ENCODE results near the gene SEMG1.

SEMG1 gene

DNA sequence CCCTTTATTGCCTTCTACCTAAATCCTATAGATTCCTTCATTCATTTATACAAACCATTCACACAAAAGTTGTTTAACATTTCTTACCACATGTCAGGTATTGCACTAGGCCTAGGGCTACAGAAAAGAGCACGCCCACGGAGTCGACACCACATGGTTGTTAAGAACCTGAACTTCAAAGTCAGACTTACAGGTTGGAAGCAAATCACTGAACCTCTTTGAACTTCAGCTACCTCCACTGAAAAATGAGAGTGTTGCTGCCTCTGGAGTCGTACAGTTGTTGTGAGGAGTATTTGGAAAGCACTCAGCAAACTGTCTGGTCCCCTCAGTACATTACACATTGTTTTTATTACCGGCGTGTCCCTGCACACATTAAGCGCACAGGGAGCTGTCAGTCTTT is 50.9 kb downstream of the SEMG1 start:
- TF ChIP-seq, protein P1, sequence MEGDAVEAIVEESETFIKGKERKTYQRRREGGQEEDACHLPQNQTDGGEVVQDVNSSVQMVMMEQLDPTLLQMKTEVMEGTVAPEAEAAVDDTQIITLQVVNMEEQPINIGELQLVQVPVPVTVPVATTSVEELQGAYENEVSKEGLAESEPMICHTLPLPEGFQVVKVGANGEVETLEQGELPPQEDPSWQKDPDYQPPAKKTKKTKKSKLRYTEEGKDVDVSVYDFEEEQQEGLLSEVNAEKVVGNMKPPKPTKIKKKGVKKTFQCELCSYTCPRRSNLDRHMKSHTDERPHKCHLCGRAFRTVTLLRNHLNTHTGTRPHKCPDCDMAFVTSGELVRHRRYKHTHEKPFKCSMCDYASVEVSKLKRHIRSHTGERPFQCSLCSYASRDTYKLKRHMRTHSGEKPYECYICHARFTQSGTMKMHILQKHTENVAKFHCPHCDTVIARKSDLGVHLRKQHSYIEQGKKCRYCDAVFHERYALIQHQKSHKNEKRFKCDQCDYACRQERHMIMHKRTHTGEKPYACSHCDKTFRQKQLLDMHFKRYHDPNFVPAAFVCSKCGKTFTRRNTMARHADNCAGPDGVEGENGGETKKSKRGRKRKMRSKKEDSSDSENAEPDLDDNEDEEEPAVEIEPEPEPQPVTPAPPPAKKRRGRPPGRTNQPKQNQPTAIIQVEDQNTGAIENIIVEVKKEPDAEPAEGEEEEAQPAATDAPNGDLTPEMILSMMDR (IDR thresholded peaks at IDR 0.05; ENCODE audit: low read depth, low read length), result no peak
- DNase-seq (ENCODE audit: extremely low read depth, low read depth), result no peak

- TF ChIP-seq, protein P1 (IDR thresholded peaks at IDR 0.05; ENCODE audit: low read depth, low read length), result no peak
These were observed 51.4 kb downstream of the SEMG1 start for GRCh38 chr20:45258259-45258658.

GRCh38 chr20:45258664-45259063 is 51.8 kb downstream of the SEMG1 start:
- DNase-seq (ENCODE audit: extremely low read depth, low read depth), result no peak
- TF ChIP-seq, protein P1 (IDR thresholded peaks at IDR 0.05; ENCODE audit: low read depth, low read length), result no peak

More at GRCh38 chr20:45258259-45258658, 51.4 kb downstream of the SEMG1 start:
- DNase-seq (ENCODE audit: extremely low read depth, low read depth), result no peak

All from AG09319 (cell line).